DOHH2 (cell line): ENCODE results near the gene AGR2.

Experiments
- EZH2phosphoT487 ChIP-seq: fragments of 200-600 bp; sonication (generic); IDR thresholded peaks from 2 replicates; pipeline ENCODE4 v1.6.1; 2017; ENCODE audit warnings: borderline replicate concordance, mild to moderate bottlenecking, antibody characterized with exemption, low read length, moderate library complexity, mixed read lengths
- TF ChIP-seq, protein P1 (sequence below): fragments of 200-600 bp; sonication (generic); IDR thresholded peaks from one replicate; pipeline ENCODE4 v1.5.1; 2014; ENCODE audit warnings: antibody characterized with exemption, mild to moderate bottlenecking, low read depth, low read length; ENCODE audit not compliant: poor library complexity, severe bottlenecking

- TF ChIP-seq, protein P1, sequence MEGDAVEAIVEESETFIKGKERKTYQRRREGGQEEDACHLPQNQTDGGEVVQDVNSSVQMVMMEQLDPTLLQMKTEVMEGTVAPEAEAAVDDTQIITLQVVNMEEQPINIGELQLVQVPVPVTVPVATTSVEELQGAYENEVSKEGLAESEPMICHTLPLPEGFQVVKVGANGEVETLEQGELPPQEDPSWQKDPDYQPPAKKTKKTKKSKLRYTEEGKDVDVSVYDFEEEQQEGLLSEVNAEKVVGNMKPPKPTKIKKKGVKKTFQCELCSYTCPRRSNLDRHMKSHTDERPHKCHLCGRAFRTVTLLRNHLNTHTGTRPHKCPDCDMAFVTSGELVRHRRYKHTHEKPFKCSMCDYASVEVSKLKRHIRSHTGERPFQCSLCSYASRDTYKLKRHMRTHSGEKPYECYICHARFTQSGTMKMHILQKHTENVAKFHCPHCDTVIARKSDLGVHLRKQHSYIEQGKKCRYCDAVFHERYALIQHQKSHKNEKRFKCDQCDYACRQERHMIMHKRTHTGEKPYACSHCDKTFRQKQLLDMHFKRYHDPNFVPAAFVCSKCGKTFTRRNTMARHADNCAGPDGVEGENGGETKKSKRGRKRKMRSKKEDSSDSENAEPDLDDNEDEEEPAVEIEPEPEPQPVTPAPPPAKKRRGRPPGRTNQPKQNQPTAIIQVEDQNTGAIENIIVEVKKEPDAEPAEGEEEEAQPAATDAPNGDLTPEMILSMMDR: no peak
- no peak for TF ChIP-seq EZH2phosphoT487
Observed at GRCh38 chr7:16786257-16786656, 18.5 kb downstream of the AGR2 start.
